Hair follicle dermal papilla cell (primary cell): ENCODE results near the gene GZF1. TPM values are rescaled to one million over a fixed set of nuclear protein-coding genes. Genes with fewer than 3 reads are reported as not detected.

Experiments used
- small RNA-seq: library from RNA; depleted of rRNA; stranded (forward); fragments of <200 nt; gene quantifications from one replicate; pipeline ENCODE3, GENCODE V24; 2012
- total RNA-seq: library from RNA; depleted of rRNA; stranded (reverse); fragments of >200 nt; gene quantifications from 2 replicates; pipeline ENCODE4 v1.2.3, GENCODE V29; 2012

The GZF1 gene
- total RNA-seq = 12.9 and 14.6 TPM in 2 replicates

GRCh38 chr20:23361476-23362391 lies at the start of gene GZF1:
Gene GZF1, plus strand, starts transcription at chr20:23362182. Its CDS starts 2,202 bp downstream, at chr20:23364384.

GRCh38 chr20:23350196-23350903 lies 11.6 kb upstream of the GZF1 start, which contains the start of gene NXT1:
Gene NXT1, plus strand, starts transcription at chr20:23350791. Its CDS starts 3,251 bp downstream, at chr20:23354042.

GRCh38 chr20:23420943-23421931 lies 59.3 kb downstream of the GZF1 start, which contains the start of gene NAPB:
Gene NAPB, minus strand, starts transcription at chr20:23421488. Its CDS starts 86 bp downstream, at chr20:23421402.

Small RNAs within 50 kb of the gene (small RNA-seq; reads per million reads assigned to genes)
- gene RNA5SP479 = not detected

Other genes with a start within 250 kb of the GZF1 start
- 19.5 and 19.7 TPM in 2 replicates for gene NXT1, start 11.4 kb upstream of the GZF1 start, total RNA-seq
- gene NAPB, start 59.3 kb downstream of the GZF1 start, total RNA-seq = 9.0 and 10.4 TPM in 2 replicates
- gene CSTL1, start 77.5 kb downstream of the GZF1 start, total RNA-seq = not detected in 2 replicates
- gene CST11, start 90.7 kb downstream of the GZF1 start, total RNA-seq = not detected in 2 replicates
- gene CST8, start 128.9 kb downstream of the GZF1 start, total RNA-seq = not detected in 2 replicates
- not detected in 2 replicates for gene CST9L, start 206.3 kb downstream of the GZF1 start, total RNA-seq
- gene CST9, start 243.7 kb downstream of the GZF1 start, total RNA-seq = not detected in 2 replicates